Upper lobe of right lung (tissue), 1 donor: Measurements from ENCODE around the gene SHANK2. TPM values are rescaled to one million over a fixed set of nuclear protein-coding genes. Genes with fewer than 3 reads are reported as not detected.

ENCODE experiments used
- ATAC-seq: fragments of 200-7000 bp; cut with Tn5 transposase; one replicate; pipeline ENCODE4 v1.9.1; 2020; ENCODE audit warnings: mild to moderate bottlenecking, moderate library complexity
- DNase-seq: peaks from one replicate; pipeline ENCODE4 v3.0.0-alpha.2; 2020
- H3K27ac ChIP-seq: fragments of 200-600 bp; one replicate; pipeline ENCODE4 v1.8.0; 2022
- H3K27me3 ChIP-seq: fragments of 200-600 bp; one replicate; pipeline ENCODE4 v1.8.0; 2022; ENCODE audit warnings: mild to moderate bottlenecking
- H3K36me3 ChIP-seq: fragments of 200-600 bp; one replicate; pipeline ENCODE4 v1.8.0; 2022
- H3K4me1 ChIP-seq: fragments of 200-600 bp; one replicate; pipeline ENCODE4 v1.8.0; 2022
- H3K4me3 ChIP-seq: fragments of 200-600 bp; one replicate; pipeline ENCODE4 v1.8.0; 2022; ENCODE audit warnings: mild to moderate bottlenecking
- H3K9me3 ChIP-seq: fragments of 200-600 bp; one replicate; pipeline ENCODE4 v1.8.0; 2022
- CTCF ChIP-seq: fragments of 200-600 bp; IDR thresholded peaks from one replicate; pipeline ENCODE4 v1.8.0; 2022; ENCODE audit warnings: antibody characterized with exemption
- intact Hi-C: fragments of 100-400 bp; cut with DNase I; formaldehyde crosslinking; loops from one replicate; pipeline ENCODE4 v1.11.0; 2022
- total RNA-seq: library from RNA; stranded (reverse); fragmentation: NEBNext Ultra II Directional; extraction: Animal tissue kit (Norgen Biotek cat#: 25700); gene quantifications from one replicate; pipeline ENCODE4 v1.2.1, GENCODE V29; 2021
- donor health status: DM: no; HTN: yes; CAD: no; lungs with severe emphysema.

SHANK2 gene
- total RNA-seq, 1 donor from 2014 or later: 62.5 TPM

GRCh38 chr11:71223671-71224660 is 28.4 kb downstream of the SHANK2 start:
- Histone ChIP-seq H3K27me3 (no peaks in the 10 kb centered on the region), H3K4me1 (no peaks in the 10 kb centered on the region), H3K4me3 (no peak overlapping the region), H3K36me3 (no peaks in the 10 kb centered on the region), H3K9me3 (peaks cover 5% of the 10 kb centered on the region), H3K27ac (no peak overlapping the region)
- DNase-seq: peak; percentile 46
- ATAC-seq: no peak
- intact Hi-C loops: no loop called here
- no peak for TF ChIP-seq CTCF

GRCh38 chr11:71223081-71223405 is 29.3 kb downstream of the SHANK2 start:
- H3K36me3 ChIP-seq: no peaks in the 10 kb centered on the region
- DNase-seq: no peak
- no peak for ATAC-seq
- no peaks in the 10 kb centered on the region for H3K4me1 ChIP-seq
- TF ChIP-seq CTCF: no peak
- intact Hi-C loops: no loop called here
- H3K4me3 ChIP-seq: no peak overlapping the region
- no peak overlapping the region for H3K27ac ChIP-seq
- no peaks in the 10 kb centered on the region for H3K27me3 ChIP-seq
- H3K9me3 ChIP-seq: peaks cover 5% of the 10 kb centered on the region

GRCh38 chr11:71222318-71223080 is 29.9 kb downstream of the SHANK2 start:
- DNase-seq (peak; percentile 46), ATAC-seq (peak; percentile 21)
- H3K27me3 ChIP-seq: no peaks in the 10 kb centered on the region
- no peak overlapping the region for H3K27ac ChIP-seq
- no peak for TF ChIP-seq CTCF
- intact Hi-C loops: no loop called here
- H3K9me3 ChIP-seq: peaks cover 5% of the 10 kb centered on the region
- H3K4me1 ChIP-seq: no peaks in the 10 kb centered on the region
- H3K4me3 ChIP-seq: no peak overlapping the region
- H3K36me3 ChIP-seq: no peaks in the 10 kb centered on the region

GRCh38 chr11:71221821-71222220 is 30.6 kb downstream of the SHANK2 start:
- Histone ChIP-seq H3K27ac (no peak overlapping the region), H3K36me3 (no peaks in the 10 kb centered on the region), H3K4me3 (no peak overlapping the region), H3K4me1 (no peaks in the 10 kb centered on the region), H3K27me3 (no peaks in the 10 kb centered on the region), H3K9me3 (no peaks in the 10 kb centered on the region)
- ATAC-seq (no peak), DNase-seq (peak; percentile 45)
- intact Hi-C loops: no loop called here
- TF ChIP-seq CTCF: no peak

- Histone ChIP-seq H3K9me3 (no peaks in the 10 kb centered on the region), H3K27ac (no peak overlapping the region), H3K36me3 (no peaks in the 10 kb centered on the region), H3K4me3 (no peak overlapping the region), H3K27me3 (no peaks in the 10 kb centered on the region), H3K4me1 (no peaks in the 10 kb centered on the region)
- TF ChIP-seq CTCF: no peak
- DNase-seq: peak; percentile 22
- intact Hi-C loops: no loop called here
- no peak for ATAC-seq
Observed at GRCh38 chr11:71221201-71221600, 31.2 kb downstream of the SHANK2 start.
